ENCODE measurements around the gene SLC20A1.

GRCh38 chr2:112699984-112700667 is 54.4 kb downstream of the SLC20A1 start:
- TF ChIP-seq CTCF (IDR thresholded peaks at IDR 0.05; ENCODE audit: borderline replicate concordance, extremely low read depth, low read length, poor library complexity, severe bottlenecking), result no peak
- no peak for TF ChIP-seq EZH2 (IDR thresholded peaks at IDR 0.05; ENCODE audit: borderline replicate concordance, low read depth, low read length, severe bottlenecking)

All from DND-41 (cell line).